HL-60 (cell line): ENCODE results near the gene PLAC8L1.

Source experiments
- DNase-seq, 2 experiments: peaks; one replicate each; pipeline ENCODE4 v3.0.0-alpha.2; 2010 to 2020; ENCODE audit warnings: low read depth in 1 of 2, low spot score in 1 of 2
- H3K27ac ChIP-seq: fragments of 250-450 bp; sonication (Bioruptor Pico); replicated peaks from 2 replicates; pipeline ENCODE4 v1.5.1; 2020; ENCODE audit warnings: mild to moderate bottlenecking, moderate library complexity
- H3K27me3 ChIP-seq: fragments of 250-450 bp; sonication (Bioruptor Pico); 2 replicates; pipeline ENCODE4 v1.5.1; 2021; ENCODE audit warnings: mild to moderate bottlenecking, moderate library complexity; ENCODE audit not compliant: insufficient read depth, poor library complexity, severe bottlenecking
- H3K4me3 ChIP-seq: replicated peaks from 2 replicates; pipeline ENCODE4 v1.5.1; 2011; ENCODE audit warnings: mild to moderate bottlenecking, control low read depth, low read length; ENCODE audit not compliant: insufficient read depth
- CTCF ChIP-seq: IDR thresholded peaks from one replicate; pipeline ENCODE4 v1.5.1; 2011; ENCODE audit warnings: low read length, control low read depth, inconsistent platforms; ENCODE audit not compliant: insufficient read depth
- GABPA ChIP-seq: IDR thresholded peaks from 2 replicates; pipeline ENCODE4 v1.6.1; 2012; ENCODE audit warnings: low read depth
- POLR2AphosphoS5 ChIP-seq: IDR thresholded peaks from 2 replicates; pipeline ENCODE4 v1.6.1; 2012; ENCODE audit warnings: low read depth
- REST ChIP-seq: IDR thresholded peaks from 2 replicates; pipeline ENCODE4 v1.6.1; 2012; ENCODE audit warnings: low read depth; ENCODE audit not compliant: insufficient replicate concordance
- SPI1 ChIP-seq: IDR thresholded peaks from 2 replicates; pipeline ENCODE4 v1.6.1; 2012; ENCODE audit warnings: low read depth, mild to moderate bottlenecking, borderline replicate concordance

The PLAC8L1 gene

GRCh38 chr5:146071171-146071570, 34.2 kb downstream of the PLAC8L1 start:
- no peak overlapping the region for H3K4me3 ChIP-seq
- H3K27ac ChIP-seq, result no peak overlapping the region
- no peaks in the 10 kb centered on the region for H3K27me3 ChIP-seq
- DNase-seq, result no peak
- TF ChIP-seq POLR2AphosphoS5, result no peak
- TF ChIP-seq CTCF, result no peak
- TF ChIP-seq GABPA, result no peak
- TF ChIP-seq REST, result no peak
- no peak for TF ChIP-seq SPI1

- DNase-seq, result no peak
- no peaks in the 10 kb centered on the region for H3K27me3 ChIP-seq
- TF ChIP-seq REST, result no peak
- no peak for TF ChIP-seq SPI1
- no peak for TF ChIP-seq POLR2AphosphoS5
- no peak for TF ChIP-seq CTCF
- no peak overlapping the region for H3K4me3 ChIP-seq
- H3K27ac ChIP-seq, result no peak overlapping the region
Observed at GRCh38 chr5:146070746-146071145, 34.6 kb downstream of the PLAC8L1 start.

- no peak for DNase-seq
- TF ChIP-seq REST (no peak), CTCF (no peak), SPI1 (no peak), POLR2AphosphoS5 (no peak), GABPA (no peak)
- Histone ChIP-seq H3K27ac (no peak overlapping the region), H3K27me3 (no peaks in the 10 kb centered on the region), H3K4me3 (no peak overlapping the region)
Observed at GRCh38 chr5:146069780-146070099, 35.6 kb downstream of the PLAC8L1 start.
